ENCODE results near the gene AMN.

- TF ChIP-seq CTCF (IDR thresholded peaks at IDR 0.05): no peak
- TF ChIP-seq POLR2A (IDR thresholded peaks at IDR 0.05; ENCODE audit: low read depth): no peak
- TF ChIP-seq EP300 (IDR thresholded peaks at IDR 0.05): no peak
- TF ChIP-seq POLR2AphosphoS5 (IDR thresholded peaks at IDR 0.05): no peak
These were observed 46.8 kb downstream of the AMN start for GRCh38 chr14:102969060-102969791.
